ENCODE measurements around the gene GRAMD1B.
"Not testable (repeated sequence)": the region's sequence is repeated elsewhere in the genome, so short reads cannot be mapped to it uniquely, and the experiment has no call there.

Gene GRAMD1B

DNA sequence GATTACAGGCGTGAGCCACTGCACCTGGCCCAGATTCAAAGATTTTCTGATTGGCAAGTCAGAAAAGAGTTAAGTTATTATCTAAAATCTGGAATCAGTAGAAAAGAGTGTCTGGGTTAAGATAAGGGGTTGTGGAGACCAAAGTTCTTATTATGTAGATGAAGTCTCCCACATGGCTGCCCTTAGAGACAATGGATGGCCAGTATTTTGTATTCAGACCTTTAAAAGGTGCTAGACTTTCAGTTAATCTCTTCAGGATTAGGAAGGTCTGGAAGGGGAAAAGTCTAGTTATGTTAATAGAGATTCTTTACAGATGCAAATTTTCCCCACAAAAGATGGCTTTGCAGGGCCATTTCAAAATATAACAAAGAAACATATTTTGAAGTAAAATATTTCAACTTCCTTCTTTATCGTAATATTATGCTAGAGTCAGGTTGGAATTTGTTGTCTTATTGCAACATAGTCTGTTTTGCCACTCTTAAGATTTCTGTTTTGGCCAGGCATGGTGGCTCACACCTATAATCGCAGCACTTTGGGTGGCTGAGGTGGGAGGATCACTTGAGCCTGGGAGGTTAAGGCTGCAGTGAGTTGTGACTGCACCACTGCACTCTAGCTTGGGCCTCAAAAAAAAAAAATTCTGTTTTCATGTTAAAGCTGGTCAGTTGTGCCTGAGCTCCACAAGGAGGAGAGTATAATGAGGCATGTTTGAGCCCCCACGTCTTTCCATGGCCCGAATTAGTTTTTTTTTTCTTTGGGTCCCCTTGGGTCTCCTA is 14.0 kb downstream of the GRAMD1B start:
- no peak for DNase-seq (ENCODE audit: low read depth)

GRCh38 chr11:123448823-123449222 is 18.8 kb downstream of the GRAMD1B start:
- DNase-seq (ENCODE audit: low read depth) = no peak

DNA sequence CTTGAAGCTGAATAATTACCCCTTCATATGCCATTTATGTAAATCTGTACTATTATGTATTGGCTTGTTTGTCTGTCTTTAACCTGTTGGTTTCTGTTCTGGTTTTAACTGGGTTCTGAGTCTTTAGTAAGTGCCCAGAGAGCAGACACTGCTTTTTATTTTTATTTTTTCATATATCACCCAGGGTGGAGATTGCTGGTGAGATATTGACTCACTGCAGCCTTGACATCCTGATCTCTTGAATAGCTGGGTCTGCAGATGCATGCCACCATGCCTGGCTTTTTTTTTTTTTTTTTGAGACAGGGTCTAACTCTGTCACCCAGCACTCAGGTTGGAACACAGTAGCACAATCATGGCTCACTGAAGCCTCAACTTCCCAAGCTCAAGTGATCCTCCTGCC is 19.4 kb downstream of the GRAMD1B start:
- no peak for DNase-seq (ENCODE audit: low read depth)

GRCh38 chr11:123450623-123451022 is 20.6 kb downstream of the GRAMD1B start:
- no peak for DNase-seq (ENCODE audit: low read depth)

DNA sequence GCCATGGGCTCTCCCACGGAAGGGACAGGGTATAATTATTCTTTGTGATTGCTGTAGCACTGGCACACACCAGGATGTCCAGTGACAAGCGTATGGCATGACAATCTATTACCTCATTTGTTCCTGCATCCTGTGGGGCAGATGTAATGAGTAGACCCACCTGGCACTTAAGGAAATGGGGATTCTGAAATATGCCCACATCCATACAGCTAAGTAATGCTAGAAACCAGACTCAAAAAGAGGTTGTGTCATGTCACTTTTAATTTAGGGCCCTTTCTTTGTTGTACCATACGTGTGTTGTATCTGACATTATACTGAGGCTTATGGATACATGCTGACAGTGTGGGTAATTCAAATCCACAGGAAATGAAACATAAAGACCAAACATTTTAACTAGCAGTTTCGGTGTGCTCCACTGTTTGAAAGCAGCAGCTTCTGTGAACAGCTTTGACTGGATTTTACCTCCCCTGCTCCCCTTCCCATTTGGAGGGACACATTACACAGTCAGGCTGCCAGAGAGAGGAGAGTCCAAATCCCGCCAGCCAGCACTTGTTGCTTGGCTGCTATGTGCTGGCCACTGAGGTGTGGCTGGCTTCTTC is 21.2 kb downstream of the GRAMD1B start:
- DNase-seq (ENCODE audit: low read depth) = no peak

GRCh38 chr11:123452794-123453193 is 22.7 kb downstream of the GRAMD1B start:
- no peak for DNase-seq (ENCODE audit: low read depth)

- DNase-seq (ENCODE audit: low read depth) = no peak
Observed at GRCh38 chr11:123454060-123454651, 24.1 kb downstream of the GRAMD1B start.

DNA sequence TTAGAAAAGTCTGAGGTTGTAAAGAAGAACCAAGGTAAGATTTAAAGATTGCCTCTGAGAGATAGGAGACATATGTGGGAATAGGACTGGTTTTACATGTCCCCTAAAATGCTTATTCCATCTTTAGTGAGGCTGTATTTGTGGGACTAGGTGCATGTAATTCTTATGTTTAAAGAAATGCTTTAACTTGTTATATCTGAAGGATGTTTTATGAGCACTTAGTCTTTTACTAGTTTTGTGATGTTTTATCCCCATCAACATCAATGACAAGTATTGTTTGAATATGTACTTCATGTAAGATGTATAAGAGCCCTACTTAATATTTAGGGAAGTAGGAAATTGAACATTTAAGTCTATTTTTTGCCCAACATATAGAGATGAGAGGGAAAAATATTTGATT is 24.7 kb downstream of the GRAMD1B start:
- DNase-seq (ENCODE audit: low read depth) = no peak

GRCh38 chr11:123456448-123456847 is 26.4 kb downstream of the GRAMD1B start:
- not testable (repeated sequence) for DNase-seq (ENCODE audit: low read depth)

DNA sequence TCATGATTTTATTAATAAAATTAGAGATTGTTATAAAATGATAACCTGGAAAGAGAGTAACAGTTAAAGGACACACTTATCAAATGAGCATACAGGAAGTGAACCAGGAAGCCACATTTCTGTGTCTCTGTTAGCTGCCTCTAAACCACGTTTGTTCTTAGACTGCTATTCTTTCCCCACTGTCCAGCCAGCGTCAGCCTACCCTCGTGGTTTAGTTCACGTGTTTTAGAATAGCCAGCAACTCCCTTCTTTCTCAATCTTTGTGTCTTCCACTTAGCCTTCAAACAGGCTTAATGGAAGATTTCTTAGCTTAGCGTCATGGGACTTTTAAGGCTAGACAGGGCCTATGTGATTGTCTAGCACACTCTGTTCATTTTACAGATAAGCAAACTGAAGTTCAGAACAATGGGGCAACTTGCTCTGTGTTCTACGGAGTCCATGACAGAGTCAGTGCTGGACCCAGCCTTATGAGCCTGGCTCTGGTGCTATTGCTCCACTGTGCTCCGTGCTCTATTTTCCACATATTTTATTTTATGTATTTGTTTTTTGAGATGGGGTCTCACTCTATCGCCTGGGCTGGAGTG is 27.2 kb downstream of the GRAMD1B start:
- DNase-seq (ENCODE audit: low read depth) = no peak

GRCh38 chr11:123458501-123458900 is 28.4 kb downstream of the GRAMD1B start:
- no peak for DNase-seq (ENCODE audit: low read depth)

- DNase-seq (ENCODE audit: low read depth) = no peak
Observed at GRCh38 chr11:123460012-123460700, 30.1 kb downstream of the GRAMD1B start.

GRCh38 chr11:123461164-123461563 is 31.1 kb downstream of the GRAMD1B start:
- DNase-seq (ENCODE audit: low read depth) = no peak

DNA sequence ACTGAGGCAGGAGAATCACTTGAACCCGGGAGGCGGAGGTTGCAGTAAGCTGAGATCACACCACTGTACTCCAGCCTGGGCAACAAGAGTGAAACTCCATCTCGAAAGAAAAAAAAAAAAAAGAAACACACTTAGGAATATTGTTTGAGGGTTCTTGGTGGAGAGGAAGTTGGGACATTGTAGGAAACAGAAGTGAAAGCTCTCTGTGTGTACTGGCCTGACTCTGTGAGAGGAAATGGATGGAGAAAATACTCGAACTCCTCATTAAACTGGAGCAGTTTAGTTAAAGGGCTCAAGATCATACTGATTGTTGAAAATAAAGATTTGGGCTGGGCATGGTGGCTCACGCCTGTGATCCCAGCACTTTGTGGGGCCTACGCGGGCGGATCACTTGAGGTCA is 35.6 kb downstream of the GRAMD1B start:
- DNase-seq (ENCODE audit: low read depth) = not testable (repeated sequence)

GRCh38 chr11:123466172-123466571 is 36.1 kb downstream of the GRAMD1B start:
- not testable (repeated sequence) for DNase-seq (ENCODE audit: low read depth)

GRCh38 chr11:123469089-123469488 is 39.0 kb downstream of the GRAMD1B start:
- no peak for DNase-seq (ENCODE audit: low read depth)

DNA sequence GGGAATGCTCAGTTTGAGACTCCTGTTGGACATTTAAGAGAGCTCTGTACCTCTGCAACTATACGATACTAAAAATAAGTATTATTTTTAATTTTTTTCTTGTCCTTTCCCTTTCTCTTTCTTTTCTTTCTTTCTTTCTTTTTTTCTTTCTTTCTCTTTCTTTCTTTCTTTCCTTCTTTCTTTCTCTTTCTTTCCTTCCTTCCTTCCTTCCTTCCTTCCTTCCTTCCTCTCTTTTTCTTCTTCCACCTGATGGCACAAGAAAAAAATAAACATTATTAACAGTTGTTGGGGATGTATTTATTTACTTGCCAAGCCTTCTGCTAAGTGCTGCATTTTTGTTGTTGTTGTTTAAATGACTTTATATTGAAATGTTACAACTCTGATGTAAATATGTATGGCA is 39.5 kb downstream of the GRAMD1B start:
- no peak for DNase-seq (ENCODE audit: low read depth)

- DNase-seq (ENCODE audit: low read depth) = no peak
Observed at GRCh38 chr11:123470842-123471241, 40.8 kb downstream of the GRAMD1B start.

DNA sequence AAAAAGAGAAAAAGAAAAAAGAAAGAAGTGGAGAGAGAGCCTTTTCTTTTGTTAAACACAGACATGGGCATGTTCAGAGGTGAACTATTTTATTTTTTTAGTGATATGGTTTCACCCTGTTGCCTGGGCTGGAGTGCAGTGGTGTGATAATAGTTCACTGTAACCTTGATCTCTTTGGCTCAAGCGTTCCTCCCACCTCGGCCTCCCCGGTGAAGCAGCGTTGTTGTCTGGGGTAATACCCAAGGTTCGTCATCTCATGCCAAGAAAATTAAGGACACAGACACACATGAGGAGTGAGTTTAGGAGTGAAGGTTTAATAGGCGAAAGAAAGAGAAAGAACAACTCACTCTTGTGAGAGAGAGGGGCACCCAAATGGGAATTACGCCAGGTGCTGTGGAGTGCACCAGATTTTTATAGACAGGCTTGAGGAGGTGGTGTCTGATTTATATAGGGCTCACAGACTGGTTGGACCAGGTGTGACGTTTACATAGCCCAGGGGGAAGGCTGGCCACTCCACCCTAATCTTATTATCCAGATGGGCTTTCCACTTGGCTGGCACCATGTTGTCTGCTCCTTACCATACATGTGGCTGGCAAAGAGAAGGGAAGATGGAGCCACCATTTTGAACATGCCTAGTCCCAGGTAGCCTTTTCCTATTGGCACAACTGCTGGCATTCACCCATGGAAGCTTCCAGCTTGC is 42.3 kb downstream of the GRAMD1B start:
- no peak for DNase-seq (ENCODE audit: low read depth)

DNA sequence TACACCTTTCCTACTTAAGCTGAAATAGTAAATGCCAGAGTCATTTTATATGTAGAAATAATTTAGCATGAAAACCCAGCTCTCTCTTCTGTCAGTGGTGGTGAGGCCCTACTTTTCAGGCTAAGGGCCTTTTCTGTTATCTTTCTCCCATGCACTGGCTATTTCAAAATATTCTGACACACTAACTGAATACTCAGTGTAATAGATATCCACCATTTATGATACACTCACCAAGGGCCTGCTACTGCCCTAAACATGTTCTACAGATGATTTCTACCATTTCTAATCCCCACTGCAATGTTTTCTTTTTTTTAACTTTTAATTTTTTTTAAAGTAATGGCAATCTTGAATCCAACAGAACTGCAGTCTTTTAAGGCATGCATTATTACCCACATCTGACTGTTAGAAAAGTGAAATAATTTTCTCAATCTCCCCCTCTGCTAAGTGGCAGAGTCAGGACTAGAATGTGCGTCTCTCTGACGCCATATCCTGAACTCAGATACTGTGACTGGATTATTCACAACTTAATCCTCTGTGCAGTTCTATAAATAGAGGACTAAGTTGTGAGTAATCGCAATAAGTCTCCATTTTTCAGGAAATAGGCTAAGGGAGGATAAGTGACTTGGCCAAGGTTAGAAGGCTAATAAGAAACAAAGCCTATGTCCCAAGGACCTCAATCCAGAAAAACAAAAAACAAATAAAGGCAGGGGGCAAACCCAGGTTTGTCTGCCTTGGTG is 44.0 kb downstream of the GRAMD1B start:
- DNase-seq (ENCODE audit: low read depth) = no peak

DNA sequence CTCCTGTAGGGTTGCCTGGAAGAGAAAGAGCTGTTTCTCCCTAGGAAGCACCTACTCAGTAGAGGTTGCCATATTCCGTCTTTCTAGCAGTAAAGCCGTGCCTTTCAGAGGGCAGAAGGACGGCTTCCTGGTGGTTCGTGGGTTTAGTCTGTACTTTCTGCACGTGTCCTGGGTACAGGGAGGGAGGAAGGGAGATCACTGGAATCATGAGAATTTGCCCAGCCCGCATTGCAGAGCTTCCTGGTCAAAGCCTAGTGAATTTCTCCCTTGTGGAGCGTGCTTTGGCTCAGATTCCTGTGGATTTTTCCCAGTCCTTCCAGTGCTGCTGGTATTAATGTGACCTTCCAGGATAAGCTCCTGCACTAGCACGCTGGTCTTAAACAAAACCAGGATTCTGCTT is 44.9 kb downstream of the GRAMD1B start:
- DNase-seq (ENCODE audit: low read depth) = no peak
